Measurements from ENCODE around the gene TMEM245.

Gene TMEM245

GRCh38 chr9:109120204-109120789 lies 550 bp upstream of the TMEM245 start:
- peak overlapping the region; percentile 47 for H3K4me3 ChIP-seq (ENCODE audit: low read depth, low read length)
- no peak for DNase-seq (ENCODE audit: low read depth)
- TF ChIP-seq, protein P1, sequence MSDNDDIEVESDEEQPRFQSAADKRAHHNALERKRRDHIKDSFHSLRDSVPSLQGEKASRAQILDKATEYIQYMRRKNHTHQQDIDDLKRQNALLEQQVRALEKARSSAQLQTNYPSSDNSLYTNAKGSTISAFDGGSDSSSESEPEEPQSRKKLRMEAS (IDR thresholded peaks at IDR 0.05; ENCODE audit: low read depth, low read length) = no peak
- TF ChIP-seq, protein P2, sequence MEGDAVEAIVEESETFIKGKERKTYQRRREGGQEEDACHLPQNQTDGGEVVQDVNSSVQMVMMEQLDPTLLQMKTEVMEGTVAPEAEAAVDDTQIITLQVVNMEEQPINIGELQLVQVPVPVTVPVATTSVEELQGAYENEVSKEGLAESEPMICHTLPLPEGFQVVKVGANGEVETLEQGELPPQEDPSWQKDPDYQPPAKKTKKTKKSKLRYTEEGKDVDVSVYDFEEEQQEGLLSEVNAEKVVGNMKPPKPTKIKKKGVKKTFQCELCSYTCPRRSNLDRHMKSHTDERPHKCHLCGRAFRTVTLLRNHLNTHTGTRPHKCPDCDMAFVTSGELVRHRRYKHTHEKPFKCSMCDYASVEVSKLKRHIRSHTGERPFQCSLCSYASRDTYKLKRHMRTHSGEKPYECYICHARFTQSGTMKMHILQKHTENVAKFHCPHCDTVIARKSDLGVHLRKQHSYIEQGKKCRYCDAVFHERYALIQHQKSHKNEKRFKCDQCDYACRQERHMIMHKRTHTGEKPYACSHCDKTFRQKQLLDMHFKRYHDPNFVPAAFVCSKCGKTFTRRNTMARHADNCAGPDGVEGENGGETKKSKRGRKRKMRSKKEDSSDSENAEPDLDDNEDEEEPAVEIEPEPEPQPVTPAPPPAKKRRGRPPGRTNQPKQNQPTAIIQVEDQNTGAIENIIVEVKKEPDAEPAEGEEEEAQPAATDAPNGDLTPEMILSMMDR (IDR thresholded peaks at IDR 0.05; ENCODE audit: low read depth, low read length) = no peak
- TF ChIP-seq POLR2A (IDR thresholded peaks at IDR 0.05; ENCODE audit: extremely low read depth, insufficient read length) (no peak), MYC (IDR thresholded peaks at IDR 0.05; ENCODE audit: low read depth, low read length) (no peak)

GRCh38 chr9:109118808-109119438 lies 824 bp downstream of the TMEM245 start:
- peak; percentile 36 for DNase-seq (ENCODE audit: low read depth)
- TF ChIP-seq, protein P2 (IDR thresholded peaks at IDR 0.05; ENCODE audit: low read depth, low read length) = no peak
- TF ChIP-seq POLR2A (IDR thresholded peaks at IDR 0.05; ENCODE audit: extremely low read depth, insufficient read length) (no peak), MYC (IDR thresholded peaks at IDR 0.05; ENCODE audit: low read depth, low read length) (no peak)
- TF ChIP-seq, protein P1 (IDR thresholded peaks at IDR 0.05; ENCODE audit: low read depth, low read length) = no peak
- H3K4me3 ChIP-seq (ENCODE audit: low read depth, low read length) = peak overlapping the region; percentile 97

DNA sequence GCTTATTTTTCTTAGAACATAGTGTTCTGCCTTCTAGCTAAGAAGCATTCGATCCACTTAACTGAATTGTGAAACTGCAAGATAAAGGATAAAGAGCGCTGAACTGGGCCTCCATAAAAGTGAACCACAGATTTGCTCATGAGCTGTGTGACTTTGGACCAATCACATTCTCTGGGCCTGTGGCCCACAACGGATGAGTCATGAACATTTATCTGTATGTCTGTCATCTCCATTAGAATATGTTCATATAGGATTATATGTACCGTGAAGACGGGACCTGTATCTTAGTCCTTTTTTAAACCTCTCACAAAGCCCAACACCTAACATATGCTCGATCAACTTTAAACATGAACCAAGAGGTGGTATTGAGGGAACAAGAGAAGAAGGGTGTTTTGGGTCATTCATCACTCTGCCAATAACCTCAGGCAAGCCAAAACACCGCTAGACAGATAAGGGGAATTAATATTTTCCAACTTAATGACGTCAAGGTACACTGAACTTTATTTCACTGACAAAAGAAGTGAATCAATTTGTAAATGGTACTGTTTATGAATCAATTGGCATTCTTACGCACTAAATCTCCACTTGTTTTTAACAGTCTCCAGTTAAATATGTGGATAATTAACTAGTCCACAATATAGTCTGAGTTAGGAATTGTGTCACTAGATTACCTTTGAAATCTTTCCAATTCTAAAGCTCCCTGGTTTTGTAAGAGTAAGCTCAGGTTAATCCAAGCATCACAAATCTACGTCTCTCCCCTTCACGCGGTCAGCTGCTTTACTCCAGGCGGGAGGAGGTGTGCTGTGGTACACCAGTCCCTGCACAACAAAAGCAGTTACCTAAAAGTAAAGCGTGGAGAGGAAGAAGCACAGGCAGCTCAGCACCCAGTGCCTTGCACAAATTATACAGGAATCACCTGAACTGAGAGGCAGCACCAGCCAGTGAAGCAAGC lies 1.6 kb downstream of the TMEM245 start:
- peak overlapping the region; percentile 97 for H3K4me3 ChIP-seq (ENCODE audit: low read depth, low read length)
- DNase-seq (ENCODE audit: low read depth) = peak; percentile 87
- TF ChIP-seq, protein P1 (IDR thresholded peaks at IDR 0.05; ENCODE audit: low read depth, low read length) = no peak
- no peak for TF ChIP-seq POLR2A (IDR thresholded peaks at IDR 0.05; ENCODE audit: extremely low read depth, insufficient read length)
- TF ChIP-seq, protein P2 (IDR thresholded peaks at IDR 0.05; ENCODE audit: low read depth, low read length) = no peak
- no peak for TF ChIP-seq MYC (IDR thresholded peaks at IDR 0.05; ENCODE audit: low read depth, low read length)

DNA sequence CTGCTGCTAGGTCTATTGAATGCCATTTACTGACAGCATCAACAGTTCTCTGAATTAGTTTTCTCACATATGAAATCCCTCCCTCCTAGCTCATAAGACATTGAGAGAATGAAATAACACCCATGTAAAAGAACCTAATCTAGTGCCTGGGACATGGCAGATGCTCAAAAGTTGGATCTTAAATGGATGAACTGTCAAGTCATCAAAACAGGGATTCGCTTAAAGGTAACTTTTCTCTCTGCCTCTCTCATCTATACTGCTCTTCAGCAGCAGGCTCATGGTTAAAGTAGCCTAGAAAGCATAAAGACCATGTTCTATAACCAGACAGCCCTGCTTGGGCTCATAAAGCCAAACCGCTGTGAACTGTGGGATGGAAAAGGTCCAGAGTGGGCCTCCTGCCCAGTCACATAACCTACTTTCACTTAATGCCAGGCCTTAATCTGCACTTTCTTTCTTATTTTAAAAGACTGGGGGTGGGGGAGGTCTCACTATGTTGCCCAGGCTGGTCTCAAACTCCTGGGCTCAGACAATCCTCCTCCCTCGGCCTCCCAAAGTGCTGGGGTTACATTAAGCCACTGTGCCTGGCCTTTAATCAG lies 3.7 kb downstream of the TMEM245 start:
- H3K4me3 ChIP-seq (ENCODE audit: low read depth, low read length) = no peak overlapping the region
- TF ChIP-seq POLR2A (IDR thresholded peaks at IDR 0.05; ENCODE audit: extremely low read depth, insufficient read length) (no peak), MYC (IDR thresholded peaks at IDR 0.05; ENCODE audit: low read depth, low read length) (no peak)
- TF ChIP-seq, protein P2 (IDR thresholded peaks at IDR 0.05; ENCODE audit: low read depth, low read length) = no peak
- TF ChIP-seq, protein P1 (IDR thresholded peaks at IDR 0.05; ENCODE audit: low read depth, low read length) = no peak
- no peak for DNase-seq (ENCODE audit: low read depth)

DNA sequence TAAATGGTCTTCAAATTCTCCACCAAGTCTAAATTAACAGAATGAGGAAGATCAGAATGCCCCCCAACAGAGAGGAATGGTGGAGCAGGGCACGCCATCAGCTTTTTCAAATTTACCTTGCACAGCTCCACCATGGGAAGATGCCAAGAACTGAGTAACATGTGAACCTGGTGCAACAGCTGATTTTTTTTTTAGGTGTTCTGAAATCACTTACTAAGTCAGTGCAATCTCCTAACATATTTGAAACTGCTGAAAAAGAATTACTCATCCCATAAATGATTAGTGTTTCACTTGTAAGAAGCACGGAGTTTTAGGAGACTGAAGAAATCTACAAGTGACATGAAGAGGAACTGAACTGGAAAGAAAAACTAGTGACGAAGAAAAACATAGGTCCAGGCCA lies 5.1 kb downstream of the TMEM245 start:
- H3K4me3 ChIP-seq (ENCODE audit: low read depth, low read length) = no peak overlapping the region
- TF ChIP-seq POLR2A (IDR thresholded peaks at IDR 0.05; ENCODE audit: extremely low read depth, insufficient read length) (no peak), MYC (IDR thresholded peaks at IDR 0.05; ENCODE audit: low read depth, low read length) (no peak)
- TF ChIP-seq, protein P2 (IDR thresholded peaks at IDR 0.05; ENCODE audit: low read depth, low read length) = no peak
- TF ChIP-seq, protein P1 (IDR thresholded peaks at IDR 0.05; ENCODE audit: low read depth, low read length) = no peak
- DNase-seq (ENCODE audit: low read depth) = no peak
